ENCODE measurements around the gene PLAA.

Gene PLAA

DNA sequence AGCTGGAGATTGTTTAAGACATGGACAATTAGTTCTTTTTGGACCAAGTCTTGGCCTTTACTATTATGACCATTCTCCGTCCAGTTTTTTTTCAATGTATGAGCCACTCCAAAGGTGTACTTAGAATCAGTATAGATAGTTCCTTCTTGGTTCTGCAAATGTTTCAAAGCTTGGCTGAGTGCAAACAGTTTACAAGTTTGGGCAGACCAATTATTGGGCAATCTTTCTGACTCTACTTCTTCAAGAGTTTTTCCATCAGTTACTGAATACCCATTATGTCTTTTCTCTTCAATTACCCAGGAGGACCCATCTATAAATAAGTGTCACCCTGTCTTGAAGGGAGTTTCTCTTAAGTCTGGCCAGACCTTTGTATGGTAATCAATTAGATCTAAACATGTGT, 24.7 kb upstream of the PLAA start:
- TF ChIP-seq, protein P1, sequence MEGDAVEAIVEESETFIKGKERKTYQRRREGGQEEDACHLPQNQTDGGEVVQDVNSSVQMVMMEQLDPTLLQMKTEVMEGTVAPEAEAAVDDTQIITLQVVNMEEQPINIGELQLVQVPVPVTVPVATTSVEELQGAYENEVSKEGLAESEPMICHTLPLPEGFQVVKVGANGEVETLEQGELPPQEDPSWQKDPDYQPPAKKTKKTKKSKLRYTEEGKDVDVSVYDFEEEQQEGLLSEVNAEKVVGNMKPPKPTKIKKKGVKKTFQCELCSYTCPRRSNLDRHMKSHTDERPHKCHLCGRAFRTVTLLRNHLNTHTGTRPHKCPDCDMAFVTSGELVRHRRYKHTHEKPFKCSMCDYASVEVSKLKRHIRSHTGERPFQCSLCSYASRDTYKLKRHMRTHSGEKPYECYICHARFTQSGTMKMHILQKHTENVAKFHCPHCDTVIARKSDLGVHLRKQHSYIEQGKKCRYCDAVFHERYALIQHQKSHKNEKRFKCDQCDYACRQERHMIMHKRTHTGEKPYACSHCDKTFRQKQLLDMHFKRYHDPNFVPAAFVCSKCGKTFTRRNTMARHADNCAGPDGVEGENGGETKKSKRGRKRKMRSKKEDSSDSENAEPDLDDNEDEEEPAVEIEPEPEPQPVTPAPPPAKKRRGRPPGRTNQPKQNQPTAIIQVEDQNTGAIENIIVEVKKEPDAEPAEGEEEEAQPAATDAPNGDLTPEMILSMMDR (IDR thresholded peaks at IDR 0.05; ENCODE audit: control insufficient read depth, extremely low read depth, insufficient read depth), result no peak
- no peak for DNase-seq (ENCODE audit: low read depth)
- H3K4me3 ChIP-seq (ENCODE audit: low read depth, low read length), result no peak overlapping the region

DNA sequence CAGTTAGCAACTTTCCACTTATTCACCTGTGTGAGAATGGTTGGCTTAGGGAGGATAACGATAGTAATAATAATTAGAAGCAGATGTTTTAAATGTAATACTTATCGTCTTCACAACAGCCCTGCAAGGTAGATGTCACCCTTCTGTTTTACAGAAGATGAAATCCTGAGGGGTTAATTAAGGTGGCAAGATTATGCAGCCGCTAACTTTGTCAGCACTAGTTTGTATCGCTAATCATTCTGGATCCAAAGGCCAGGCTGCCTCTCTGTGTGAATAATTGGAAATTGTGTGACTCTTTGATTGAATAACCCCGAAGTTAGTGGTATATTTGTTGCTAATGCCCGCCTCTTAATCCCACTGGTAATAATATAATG, 9.8 kb upstream of the PLAA start:
- no peak for DNase-seq (ENCODE audit: low read depth)
- TF ChIP-seq, protein P1 (IDR thresholded peaks at IDR 0.05; ENCODE audit: control insufficient read depth, extremely low read depth, insufficient read depth), result no peak
- peak overlapping the region; percentile 81 for H3K4me3 ChIP-seq (ENCODE audit: low read depth, low read length)

DNA sequence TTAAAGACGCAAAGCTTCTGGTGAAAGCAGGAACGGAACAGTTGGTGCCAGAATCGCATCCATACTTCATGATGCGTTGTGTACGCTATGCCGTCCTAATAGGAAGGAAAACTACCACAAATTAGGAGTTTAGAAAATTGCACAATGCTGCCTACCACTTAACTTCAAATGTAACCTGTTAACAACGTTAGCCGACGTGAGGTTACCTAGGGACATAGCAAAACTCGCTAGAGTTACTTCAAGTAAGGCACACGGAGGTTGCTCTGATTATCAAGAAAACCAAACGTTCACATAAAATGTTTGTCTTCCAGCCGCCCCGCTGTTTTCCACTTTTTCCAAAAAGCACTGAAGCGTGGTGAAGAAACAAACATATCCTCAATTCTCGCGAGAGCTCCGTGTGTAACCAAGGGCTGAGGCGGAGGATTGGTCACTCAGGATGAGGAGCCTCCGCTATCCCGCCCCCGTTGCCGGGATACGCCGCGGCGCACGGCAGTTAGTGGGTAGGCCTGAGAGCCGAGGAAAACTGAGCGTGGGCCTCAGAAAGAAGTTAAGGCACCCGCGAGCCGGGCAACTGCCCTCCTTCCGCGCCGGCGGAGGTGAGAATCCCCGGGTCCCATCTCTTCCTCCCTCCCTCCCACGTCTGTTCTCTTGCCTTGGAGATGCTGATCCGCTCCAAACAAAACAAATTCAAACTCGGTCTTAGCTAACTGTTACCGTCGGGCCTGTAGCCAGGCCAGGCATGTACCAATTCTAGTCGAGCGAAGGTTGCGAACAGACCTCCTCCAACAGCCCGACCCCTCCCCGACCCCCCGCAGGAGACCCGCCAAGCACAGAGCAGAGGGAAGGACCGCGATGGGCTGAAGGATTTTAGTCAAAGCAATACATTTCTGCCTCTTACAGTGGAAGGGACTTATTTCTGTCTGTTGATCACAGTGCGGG, 9.1 kb upstream of the PLAA start, which contains the start of gene IFT74:
Gene IFT74, plus strand, starts transcription at position 492 of the 939 bp plus-strand sequence. CDS start 5,556 bp downstream, outside the sequence.
- peak within 1 kb of the TSS; percentile 81 for H3K4me3 ChIP-seq (ENCODE audit: low read depth, low read length)
- TF ChIP-seq, protein P1 (IDR thresholded peaks at IDR 0.05; ENCODE audit: control insufficient read depth, extremely low read depth, insufficient read depth), result no peak
- DNase-seq (ENCODE audit: low read depth), result peak; percentile 95

DNA sequence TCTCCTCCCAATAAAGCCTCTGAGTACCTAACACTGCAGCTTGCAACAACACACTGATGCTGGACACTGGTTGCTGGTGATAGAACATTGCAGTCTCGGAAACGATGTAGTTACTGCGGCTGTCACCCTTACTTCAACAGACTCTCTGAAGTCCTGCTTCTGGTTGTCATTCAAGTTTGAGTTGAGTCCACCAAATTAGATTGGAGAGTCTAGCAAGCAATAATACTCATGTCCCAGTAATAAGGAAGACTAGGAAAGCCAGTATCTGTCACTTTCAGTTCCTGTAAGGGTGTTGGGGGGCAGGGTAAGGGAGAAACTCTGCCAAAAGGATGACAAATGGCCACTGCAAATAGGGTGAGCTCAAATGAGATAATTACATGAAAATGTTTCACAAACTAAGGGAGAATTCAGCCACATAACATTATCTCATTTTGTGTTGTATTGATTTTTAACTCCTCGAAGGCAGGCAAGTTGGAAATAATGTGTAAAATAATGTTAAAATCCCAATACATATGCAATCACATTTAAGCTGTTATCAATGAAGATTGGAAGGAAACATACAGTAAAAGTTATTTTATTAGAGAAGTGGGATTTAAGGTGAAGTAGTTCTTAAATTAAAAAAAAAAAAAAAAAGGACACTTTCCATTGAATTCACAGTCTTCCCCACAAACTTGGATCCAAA, 8.3 kb upstream of the PLAA start:
- DNase-seq (ENCODE audit: low read depth), result no peak
- TF ChIP-seq, protein P1 (IDR thresholded peaks at IDR 0.05; ENCODE audit: control insufficient read depth, extremely low read depth, insufficient read depth), result no peak
- peak overlapping the region; percentile 81 for H3K4me3 ChIP-seq (ENCODE audit: low read depth, low read length)

DNA sequence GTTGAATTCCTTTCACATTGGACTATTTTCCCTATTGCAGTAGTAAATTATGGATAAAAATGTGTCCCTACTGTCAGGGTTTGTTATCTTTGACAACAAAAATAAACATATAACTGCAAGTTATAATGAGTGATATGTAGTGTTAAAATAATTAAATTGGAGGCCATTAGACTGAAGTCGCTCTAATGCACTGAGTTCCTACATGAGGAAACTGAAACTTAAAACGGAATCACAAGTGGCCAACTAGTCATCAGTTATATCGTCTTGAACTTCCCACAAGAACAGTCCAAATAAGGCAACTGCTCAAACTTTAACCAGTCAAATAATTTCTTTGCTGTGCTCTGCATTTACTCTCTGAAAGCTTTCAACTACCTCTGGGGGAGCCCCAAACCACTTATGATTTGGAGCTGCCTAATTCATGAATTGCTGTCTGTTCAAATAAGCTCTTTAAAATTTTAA, 7.0 kb upstream of the PLAA start:
- TF ChIP-seq, protein P1 (IDR thresholded peaks at IDR 0.05; ENCODE audit: control insufficient read depth, extremely low read depth, insufficient read depth), result no peak
- DNase-seq (ENCODE audit: low read depth), result no peak

DNA sequence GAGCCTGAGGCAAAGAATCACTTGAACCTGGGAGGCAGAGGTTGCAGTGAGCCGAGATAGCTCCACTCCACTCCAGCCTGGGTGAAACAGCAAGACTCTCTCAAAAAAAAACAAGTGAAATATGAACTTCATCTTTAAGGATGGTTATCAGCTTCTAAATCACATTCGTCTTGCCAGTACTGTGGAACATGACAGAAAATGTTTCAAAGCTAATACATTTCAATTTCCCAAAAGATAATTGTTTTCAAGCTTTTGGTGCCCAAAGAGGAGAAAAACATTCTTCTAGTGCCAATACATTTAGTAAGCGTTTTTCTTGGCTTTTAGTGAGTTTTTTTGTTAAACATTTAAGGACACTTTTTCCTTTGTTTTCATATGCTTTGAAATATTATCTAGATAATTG, 4.8 kb upstream of the PLAA start:
- TF ChIP-seq, protein P1 (IDR thresholded peaks at IDR 0.05; ENCODE audit: control insufficient read depth, extremely low read depth, insufficient read depth), result no peak
- DNase-seq (ENCODE audit: low read depth), result no peak
- H3K4me3 ChIP-seq (ENCODE audit: low read depth, low read length), result no peak overlapping the region

More for the DNA sequence above, 7.0 kb upstream of the PLAA start:
- H3K4me3 ChIP-seq (ENCODE audit: low read depth, low read length), result no peak overlapping the region
